Heart left ventricle (tissue), 13 donors: ENCODE data around the gene BLOC1S1.

Experiments
- CTCF ChIP-seq, 12 donors: fragments of 200-600 bp; sonication (generic) in 4 of 12; IDR thresholded peaks; one replicate each; pipeline versions ENCODE4 v1.5.0 to v1.8.0; 2018 to 2022; ENCODE audit warnings: antibody characterized with exemption in 12 of 12, mild to moderate bottlenecking in 5 of 12
- POLR2A ChIP-seq, 2 donors: fragments of 450-650 bp; IDR thresholded peaks; one replicate each; pipeline ENCODE4 v1.6.1; 2017; ENCODE audit warnings: antibody characterized with exemption in 2 of 2, mild to moderate bottlenecking in 2 of 2, moderate library complexity in 2 of 2
- donor health status: ischemic (EF 13 %, LVEDD 7.1; RV severe dilation, severe dysfunction).
- donor health status: DM: no; HTN: yes; CAD: no.
- donor health status: DM: no; HTN: no; CAD: no.
- donor health status: ischemic (EF 25% LVEDD 6.9; RV normal size, moderate dysfunction).
- donor health status: ischemic (EF 25% LVEDD 5.7; RV mildly dilated, moderate dysfunction).
- donor health status: ischemic (EF 35%, LVEDD 5.7; RV mildly dilated, moderate dysfunction).
- donor health status: nonischemic (EF 11% LVEDD 7.7; RV severe dilation, severe dysfunction).
- donor health status: DM: yes; HTN: yes; CAD: no.
- donor health status: PGD.
- donor health status: ischemic (EF 29% LVEDD 5.4; RV normal size, mild dysfunction).
- donor health status: nonischemic (EF 23%, LVEDD 6.1; RV moderate dilation, normal function).

- TF ChIP-seq CTCF (IDR thresholded peaks at IDR 0.05): no peak
- TF ChIP-seq POLR2A (IDR thresholded peaks at IDR 0.05): no peak
These were observed 2.1 kb upstream of the BLOC1S1 start for GRCh38 chr12:55713721-55714120.
